ENCODE data around the gene SYN1. TPM values are rescaled to one million over a fixed set of nuclear protein-coding genes. Genes with fewer than 3 reads are reported as not detected.
A peak's percentile ranks its signal among the peaks of the same experiment; 100 is the strongest.

The SYN1 gene
- total RNA-seq, 6 experiments from 2014 or later: 0.22 to 3.1 (median 0.37) TPM; not detected in 1

- Histone ChIP-seq H3K4me3 (no peak overlapping the region), H3K9me3 (no peaks in the 10 kb centered on the region), H3K27me3 (no peaks in the 10 kb centered on the region), H3K27ac (no peak overlapping the region), H3K36me3 (no peaks in the 10 kb centered on the region), H3K4me1 (no peaks in the 10 kb centered on the region)
- no peak for TF ChIP-seq POLR2A (IDR thresholded peaks at IDR 0.05)
- no peak for TF ChIP-seq CTCF (IDR thresholded peaks at IDR 0.05)
- 62% methylated on average over 3 of the region's 5 CpGs for WGBS (ENCODE audit: insufficient coverage, low coverage, low lambda C conversion rate, missing lambda C conversion rate)
- ATAC-seq (no peak), DNase-seq (no peak)
- intact Hi-C loops (cut with DNase I): no loop called here
These were observed 76.2 kb downstream of the SYN1 start for GRCh38 chrX:47543496-47543895.

- H3K27ac ChIP-seq: peak overlapping the region; percentile 48 to 87 (median 62)
- ATAC-seq (peak; percentile 100), DNase-seq (peak; percentile 56 to 84 (median 79))
- 28% methylated on average over 15 of the region's 15 CpGs for WGBS (ENCODE audit: insufficient coverage, low coverage, low lambda C conversion rate, missing lambda C conversion rate)
- H3K36me3 ChIP-seq: no peaks in the 10 kb centered on the region
- H3K9me3 ChIP-seq: no peaks in the 10 kb centered on the region
- H3K4me3 ChIP-seq: no peak overlapping the region
- no peaks in the 10 kb centered on the region for H3K27me3 ChIP-seq
- TF ChIP-seq POLR2A (IDR thresholded peaks at IDR 0.05): peak; percentile 59
- TF ChIP-seq CTCF (IDR thresholded peaks at IDR 0.05): peak; percentile 53 to 69 (median 60)
- H3K4me1 ChIP-seq: no peaks in the 10 kb centered on the region
- intact Hi-C loops (cut with DNase I): no loop called here
These were observed 78.7 kb downstream of the SYN1 start for GRCh38 chrX:47540754-47541538.

- H3K27ac ChIP-seq: no peak overlapping the region
- H3K4me1 ChIP-seq: no peaks in the 10 kb centered on the region
- H3K4me3 ChIP-seq: no peak overlapping the region
- ATAC-seq (no peak), DNase-seq (no peak)
- H3K27me3 ChIP-seq: no peaks in the 10 kb centered on the region
- no peak for TF ChIP-seq CTCF (IDR thresholded peaks at IDR 0.05)
- TF ChIP-seq POLR2A (IDR thresholded peaks at IDR 0.05): no peak
- H3K9me3 ChIP-seq: no peaks in the 10 kb centered on the region
- intact Hi-C loops (cut with DNase I): no loop called here
- H3K36me3 ChIP-seq: no peaks in the 10 kb centered on the region
These were observed 79.8 kb downstream of the SYN1 start for GRCh38 chrX:47539860-47540259.

GRCh38 chrX:47530049-47530448, 89.6 kb downstream of the SYN1 start:
- Histone ChIP-seq H3K9me3 (no peaks in the 10 kb centered on the region), H3K4me3 (no peak overlapping the region), H3K27me3 (no peaks in the 10 kb centered on the region), H3K36me3 (no peaks in the 10 kb centered on the region), H3K4me1 (no peaks in the 10 kb centered on the region), H3K27ac (no peak overlapping the region)
- DNase-seq: no peak
- intact Hi-C loops (cut with DNase I): no loop called here
- WGBS (ENCODE audit: insufficient coverage, low coverage, low lambda C conversion rate, missing lambda C conversion rate): 77% methylated on average over 6 of the region's 6 CpGs
- TF ChIP-seq POLR2A (IDR thresholded peaks at IDR 0.05) (no peak), CTCF (IDR thresholded peaks at IDR 0.05) (no peak)
- ATAC-seq: no peak
